ENCODE measurements around the gene ITGA5. TPM values are rescaled to one million over a fixed set of nuclear protein-coding genes. Genes with fewer than 3 reads are reported as not detected.
A peak's percentile ranks its signal among the peaks of the same experiment; 100 is the strongest.

The ITGA5 gene
- total and polyA plus RNA-seq, 9 of the 15 experiments (the other 6 are each of a cell fraction or from before 2014, with no cell fraction given) = 9.1 to 82.1 (median 47.4) TPM

- TF ChIP-seq BCLAF1 (IDR thresholded peaks at IDR 0.05; ENCODE audit: borderline replicate concordance in 1 of 2, control insufficient read depth in 1 of 2, low read depth in 2 of 2, low read length in 1 of 2) = no peak
- no peak for TF ChIP-seq YBX1 (IDR thresholded peaks at IDR 0.05)
- no peak for TF ChIP-seq SNIP1 (IDR thresholded peaks at IDR 0.05; ENCODE audit: low read depth)
- no peak for TF ChIP-seq NEUROD1 (IDR thresholded peaks at IDR 0.05; ENCODE audit: borderline replicate concordance, low read depth, low read length, partially characterized antibody)
- no peak for TF ChIP-seq SMARCA5 (IDR thresholded peaks at IDR 0.05)
- TF ChIP-seq ZNF76 (CRISPR knock-in tag; IDR thresholded peaks at IDR 0.05; ENCODE audit: borderline replicate concordance) = no peak
- peak; percentile 75 for TF ChIP-seq FIP1L1 (IDR thresholded peaks at IDR 0.05; ENCODE audit: low read depth, low read length, poor library complexity, severe bottlenecking)
- TF ChIP-seq ZNF431 (CRISPR knock-in tag; IDR thresholded peaks at IDR 0.05) = no peak
- peak; percentile 17 for TF ChIP-seq TBP (optimal IDR thresholded peaks at IDR 0.05; ENCODE audit: low read depth, low read length)
- no peak for TF ChIP-seq ZNF282 (CRISPR knock-in tag; IDR thresholded peaks at IDR 0.05)
- TF ChIP-seq ZNF354B (CRISPR knock-in tag; IDR thresholded peaks at IDR 0.05) = no peak
- no peak for TF ChIP-seq HMG20A (CRISPR knock-in tag; conservative IDR thresholded peaks at IDR 0.05)
- no peak for TF ChIP-seq CBX1 (IDR thresholded peaks at IDR 0.05; ENCODE audit: low read depth)
- peak; percentile 85; the same call in 1 of the 2 replicates for TF ChIP-seq ZBTB7A (IDR thresholded peaks at IDR 0.05; ENCODE audit: borderline replicate concordance, control insufficient read depth, low read depth, low read length)
- no peak for TF ChIP-seq ZNF830 (CRISPR knock-in tag; IDR thresholded peaks at IDR 0.05)
- TF ChIP-seq NFE2L1 (tag; IDR thresholded peaks at IDR 0.05; ENCODE audit: borderline replicate concordance, low read depth) = no peak
- no peak for TF ChIP-seq ZZZ3 (IDR thresholded peaks at IDR 0.05)
- TF ChIP-seq ILF3 (IDR thresholded peaks at IDR 0.05; ENCODE audit: borderline replicate concordance) = no peak
- no peak for TF ChIP-seq HBP1 (CRISPR knock-in tag; IDR thresholded peaks at IDR 0.05)
These were observed at the start of gene ITGA5 (continued) for GRCh38 chr12:54419088-54419887.
